Measurements from ENCODE around the gene IL17B. TPM values are rescaled to one million over a fixed set of nuclear protein-coding genes. Genes with fewer than 3 reads are reported as not detected.

The IL17B gene
- total and polyA plus RNA-seq, 5 donors, result 0.65 to 2.3 (median 1.2) TPM; not detected in 1

- Histone ChIP-seq H3K9me3 (ENCODE audit: control insufficient read depth, low read length) (no peaks in the 10 kb centered on the region), H3K4me3 (ENCODE audit: low read length) (no peak overlapping the region), H3K27me3 (ENCODE audit: control insufficient read depth, insufficient read depth) (no peaks in the 10 kb centered on the region), H3K4me1 (ENCODE audit: control insufficient read depth, insufficient read depth, low read length) (peaks cover 12% of the 10 kb centered on the region), H3K27ac (ENCODE audit: low read length) (peak overlapping the region; percentile 97)
- DNase-seq, result peak in 2 of 3 donors; percentile 5 to 28
- intact Hi-C loops (cut with DNase I), result no loop called here
- no peak for ATAC-seq
- 74% methylated on average over 5 of the region's 5 CpGs for WGBS
These were observed 42.7 kb upstream of the IL17B start for GRCh38 chr5:149421834-149422233.

- 88% methylated on average over 7 of the region's 7 CpGs for WGBS
- Histone ChIP-seq H3K4me3 (ENCODE audit: low read length) (no peak overlapping the region), H3K9me3 (ENCODE audit: control insufficient read depth, low read length) (no peaks in the 10 kb centered on the region), H3K27ac (ENCODE audit: low read length) (peak overlapping the region; percentile 84), H3K4me1 (ENCODE audit: control insufficient read depth, insufficient read depth, low read length) (peaks cover 12% of the 10 kb centered on the region), H3K27me3 (ENCODE audit: control insufficient read depth, insufficient read depth) (no peaks in the 10 kb centered on the region)
- DNase-seq (peak in 1 of 3 donors; percentile 44), ATAC-seq (no peak)
- intact Hi-C loops (cut with DNase I), result no loop called here
These were observed 42.2 kb upstream of the IL17B start for GRCh38 chr5:149421372-149421685.

DNA sequence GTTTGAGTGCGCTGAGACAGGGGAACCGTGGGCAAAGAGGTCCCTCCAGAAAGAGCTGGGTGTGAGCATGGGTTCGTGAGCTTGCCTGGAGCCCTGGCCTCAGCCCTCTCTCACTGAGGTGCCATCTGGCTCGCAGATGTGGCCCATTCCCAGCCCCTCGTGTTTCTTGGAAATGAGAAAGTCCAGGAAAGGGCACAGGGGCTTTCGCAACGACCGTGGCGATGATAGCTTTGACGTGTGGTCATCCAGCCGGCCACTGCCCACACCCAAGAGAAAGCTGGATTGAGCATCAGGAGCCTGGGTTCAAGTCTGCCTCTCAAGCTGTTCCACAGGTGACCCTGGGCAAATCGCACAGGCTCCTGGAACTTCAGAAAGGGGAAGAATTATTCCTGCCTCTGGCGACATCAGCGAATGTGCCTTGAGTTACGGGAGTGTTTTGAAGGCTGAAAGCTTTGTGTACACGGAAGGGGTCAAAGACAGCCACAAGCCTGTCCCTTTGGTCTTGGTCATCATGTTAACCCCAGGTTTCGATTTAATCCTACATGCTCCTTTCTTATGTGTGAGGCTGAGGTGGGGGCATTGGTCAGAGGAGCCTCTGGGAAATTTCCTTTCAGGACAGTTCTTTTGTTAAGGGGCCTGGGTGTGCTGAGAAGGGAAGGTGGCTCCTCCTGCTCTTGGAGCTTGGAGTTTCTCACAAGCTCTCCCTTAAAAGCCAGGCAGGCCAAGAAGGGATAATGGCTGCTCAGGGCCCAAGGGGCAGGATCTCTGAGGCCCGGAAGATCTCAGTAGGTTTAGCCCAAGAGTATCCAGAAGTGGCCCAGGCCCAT, 41.7 kb upstream of the IL17B start:
- H3K27me3 ChIP-seq (ENCODE audit: control insufficient read depth, insufficient read depth), result no peaks in the 10 kb centered on the region
- peak overlapping the region; percentile 96 for H3K27ac ChIP-seq (ENCODE audit: low read length)
- intact Hi-C loops (cut with DNase I), result no loop called here
- H3K4me1 ChIP-seq (ENCODE audit: control insufficient read depth, insufficient read depth, low read length), result peaks cover 12% of the 10 kb centered on the region
- DNase-seq (peak in 2 of 3 donors; percentile 51 to 72), ATAC-seq (no peak)
- H3K4me3 ChIP-seq (ENCODE audit: low read length), result no peak overlapping the region
- 61% methylated on average over 18 of the region's 18 CpGs for WGBS
- H3K9me3 ChIP-seq (ENCODE audit: control insufficient read depth, low read length), result no peaks in the 10 kb centered on the region

- H3K27ac ChIP-seq (ENCODE audit: low read length), result peak overlapping the region; percentile 96
- no peaks in the 10 kb centered on the region for H3K27me3 ChIP-seq (ENCODE audit: control insufficient read depth, insufficient read depth)
- no peaks in the 10 kb centered on the region for H3K9me3 ChIP-seq (ENCODE audit: control insufficient read depth, low read length)
- ATAC-seq (peak; percentile 1), DNase-seq (peak in 2 of 3 donors; percentile 52 to 77)
- H3K4me3 ChIP-seq (ENCODE audit: low read length), result no peak overlapping the region
- 39% methylated on average over 13 of the region's 13 CpGs for WGBS
- intact Hi-C loops (cut with DNase I), result no loop called here
- H3K4me1 ChIP-seq (ENCODE audit: control insufficient read depth, insufficient read depth, low read length), result peaks cover 17% of the 10 kb centered on the region
These were observed 40.9 kb upstream of the IL17B start for GRCh38 chr5:149419859-149420544.

DNA sequence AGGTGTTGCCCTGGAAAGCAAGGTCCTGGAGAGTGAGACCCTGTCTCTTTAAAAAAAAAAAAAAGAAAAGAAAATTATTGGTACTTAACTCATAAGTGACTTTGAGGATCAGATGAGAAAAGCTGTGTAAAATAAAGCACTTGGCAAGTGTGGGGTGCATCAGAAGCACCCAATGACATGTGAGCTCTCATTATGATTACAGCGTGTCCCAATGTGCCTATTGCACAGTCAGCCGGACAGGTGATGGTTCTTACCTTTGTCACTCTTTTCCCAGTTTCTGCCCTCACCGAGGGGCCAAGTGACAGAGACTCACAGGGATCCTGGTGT, 40.4 kb upstream of the IL17B start:
- H3K4me3 ChIP-seq (ENCODE audit: low read length), result no peak overlapping the region
- intact Hi-C loops (cut with DNase I), result no loop called here
- 41% methylated on average over 3 of the region's 3 CpGs for WGBS
- peaks cover 22% of the 10 kb centered on the region for H3K4me1 ChIP-seq (ENCODE audit: control insufficient read depth, insufficient read depth, low read length)
- no peaks in the 10 kb centered on the region for H3K27me3 ChIP-seq (ENCODE audit: control insufficient read depth, insufficient read depth)
- no peak for ATAC-seq
- H3K27ac ChIP-seq (ENCODE audit: low read length), result peak overlapping the region; percentile 96
- no peaks in the 10 kb centered on the region for H3K9me3 ChIP-seq (ENCODE audit: control insufficient read depth, low read length)
- DNase-seq, result no peak

DNA sequence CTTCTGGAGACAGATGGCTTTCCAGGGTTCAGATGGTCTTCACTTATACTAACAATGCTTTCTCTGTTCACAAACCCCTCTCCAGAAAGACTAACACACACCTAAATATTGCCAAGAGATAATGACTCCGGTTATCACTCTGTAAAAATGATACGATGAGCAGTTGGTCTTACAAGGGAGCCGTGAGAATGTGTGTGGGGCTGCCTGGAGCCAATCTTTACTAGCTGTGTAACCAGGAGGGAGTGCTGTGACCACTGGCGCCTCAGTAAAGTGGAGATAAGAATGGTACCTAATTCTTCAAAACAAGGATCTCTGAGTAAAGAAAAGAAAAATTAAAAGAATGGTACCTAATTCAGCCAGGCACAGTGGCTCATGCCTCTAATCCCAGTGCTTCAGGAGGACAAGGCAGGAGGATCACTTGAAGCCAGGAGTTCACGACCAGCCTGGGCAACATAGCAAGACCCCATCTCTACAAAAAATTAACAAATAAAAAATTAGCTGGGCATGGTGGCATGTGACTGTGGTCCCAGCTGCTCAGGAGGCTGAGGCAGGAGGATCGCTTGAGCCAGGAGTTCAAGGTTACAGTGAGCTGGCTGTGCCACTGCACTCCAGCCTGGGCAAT, 39.9 kb upstream of the IL17B start:
- Histone ChIP-seq H3K4me3 (ENCODE audit: low read length) (no peak overlapping the region), H3K4me1 (ENCODE audit: control insufficient read depth, insufficient read depth, low read length) (peaks cover 24% of the 10 kb centered on the region), H3K27me3 (ENCODE audit: control insufficient read depth, insufficient read depth) (no peaks in the 10 kb centered on the region), H3K27ac (ENCODE audit: low read length) (peak overlapping the region; percentile 96), H3K9me3 (ENCODE audit: control insufficient read depth, low read length) (no peaks in the 10 kb centered on the region)
- intact Hi-C loops (cut with DNase I), result no loop called here
- WGBS, result 51% methylated on average over 6 of the region's 6 CpGs
- ATAC-seq, result no peak
- peak in 1 of 3 donors; percentile 38 for DNase-seq

GRCh38 chr5:149417711-149418368, 38.7 kb upstream of the IL17B start:
- Histone ChIP-seq H3K27ac (ENCODE audit: low read length) (peak overlapping the region; percentile 37), H3K9me3 (ENCODE audit: control insufficient read depth, low read length) (no peaks in the 10 kb centered on the region), H3K27me3 (ENCODE audit: control insufficient read depth, insufficient read depth) (no peaks in the 10 kb centered on the region), H3K4me1 (ENCODE audit: control insufficient read depth, insufficient read depth, low read length) (peaks cover 24% of the 10 kb centered on the region), H3K4me3 (ENCODE audit: low read length) (no peak overlapping the region)
- 69% methylated on average over 9 of the region's 9 CpGs for WGBS
- intact Hi-C loops (cut with DNase I), result no loop called here
- DNase-seq (no peak), ATAC-seq (no peak)

- DNase-seq, result peak in 1 of 3 donors; percentile 33
- 24% methylated on average over 8 of the region's 8 CpGs for WGBS
These were observed 38.1 kb upstream of the IL17B start for GRCh38 chr5:149416987-149417710.

DNA sequence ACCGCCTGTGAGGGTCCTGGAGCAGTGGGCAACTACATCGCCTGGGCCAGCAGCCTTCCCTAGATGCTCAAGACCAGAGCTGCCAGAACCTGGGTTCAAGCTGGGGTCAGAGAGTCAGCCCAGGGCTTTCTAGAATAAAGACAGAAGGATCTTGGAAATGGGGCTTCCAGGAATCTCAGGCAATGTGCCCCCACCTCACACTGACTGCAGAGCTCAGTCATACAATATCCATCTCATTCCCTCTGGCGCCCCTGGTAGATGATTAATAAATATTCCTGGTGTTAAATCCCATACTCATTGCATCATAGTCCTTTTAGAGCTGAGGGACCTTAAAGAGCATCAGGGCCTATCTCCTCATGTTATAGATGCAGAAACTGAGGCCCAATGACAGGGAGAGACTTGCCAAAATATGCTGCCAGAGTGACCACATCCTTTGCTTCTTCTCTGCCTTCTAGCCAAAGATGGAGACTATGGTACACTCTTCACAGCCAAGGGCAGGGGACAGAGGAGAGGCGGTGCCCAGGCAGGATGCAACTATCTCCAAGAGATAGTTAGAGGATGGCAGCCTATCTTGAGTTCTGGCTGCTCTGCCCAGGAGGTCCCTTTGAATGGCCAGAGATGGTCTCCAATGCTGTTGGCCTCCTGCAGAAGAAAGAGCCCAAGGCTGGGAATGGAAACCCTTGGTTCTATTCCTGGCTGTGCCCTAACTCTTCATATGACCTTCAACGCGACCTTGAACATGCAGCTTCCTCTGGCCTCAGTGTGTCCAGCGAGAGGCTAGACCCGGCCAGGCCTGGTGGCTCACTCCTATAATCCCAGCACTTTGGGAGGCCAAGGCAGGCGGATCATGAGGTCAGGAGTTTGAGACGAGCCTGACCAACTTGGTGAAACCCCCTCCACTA, 36.2 kb upstream of the IL17B start:
- intact Hi-C loops (cut with DNase I), result no loop called here
- ATAC-seq (no peak), DNase-seq (peak in 2 of 3 donors; percentile 28 to 39)
- Histone ChIP-seq H3K4me3 (ENCODE audit: low read length) (no peak overlapping the region), H3K27me3 (ENCODE audit: control insufficient read depth, insufficient read depth) (no peaks in the 10 kb centered on the region), H3K9me3 (ENCODE audit: control insufficient read depth, low read length) (no peaks in the 10 kb centered on the region), H3K4me1 (ENCODE audit: control insufficient read depth, insufficient read depth, low read length) (peaks cover 19% of the 10 kb centered on the region), H3K27ac (ENCODE audit: low read length) (peak overlapping the region; percentile 78)
- 83% methylated on average over 10 of the region's 10 CpGs for WGBS

More at GRCh38 chr5:149416987-149417710, 38.1 kb upstream of the IL17B start:
- Histone ChIP-seq H3K4me1 (ENCODE audit: control insufficient read depth, insufficient read depth, low read length) (peaks cover 21% of the 10 kb centered on the region), H3K27ac (ENCODE audit: low read length) (peak overlapping the region; percentile 76), H3K4me3 (ENCODE audit: low read length) (no peak overlapping the region), H3K9me3 (ENCODE audit: control insufficient read depth, low read length) (no peaks in the 10 kb centered on the region), H3K27me3 (ENCODE audit: control insufficient read depth, insufficient read depth) (no peaks in the 10 kb centered on the region)
- no peak for ATAC-seq
- intact Hi-C loops (cut with DNase I), result no loop called here

Measured in right cardiac atrium (tissue), 5 donors.